ENCODE results near the gene ZNF487.
"Not testable (repeated sequence)": the region's sequence is repeated elsewhere in the genome, so short reads cannot be mapped to it uniquely, and the experiment has no call there.

Gene ZNF487

DNA sequence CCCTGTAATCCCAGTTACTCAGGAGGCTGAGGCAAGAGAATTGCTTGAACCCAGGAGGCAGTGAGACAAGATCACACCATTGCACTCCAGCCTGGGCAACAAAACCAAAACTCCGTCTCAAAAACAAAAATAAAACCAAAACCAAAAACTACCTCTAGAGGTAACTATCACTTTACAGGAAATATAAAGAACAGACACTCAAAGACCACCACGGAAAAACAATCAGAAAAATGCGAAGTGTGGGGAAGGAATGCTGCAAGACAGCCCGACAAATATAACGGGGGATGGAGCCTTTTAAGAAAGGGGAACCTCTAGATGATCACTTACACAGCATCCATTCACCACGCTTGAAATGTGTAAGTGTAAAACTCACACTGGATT is 32.2 kb upstream of the ZNF487 start:
- DNase-seq (ENCODE audit: low read depth) = no peak

DNA sequence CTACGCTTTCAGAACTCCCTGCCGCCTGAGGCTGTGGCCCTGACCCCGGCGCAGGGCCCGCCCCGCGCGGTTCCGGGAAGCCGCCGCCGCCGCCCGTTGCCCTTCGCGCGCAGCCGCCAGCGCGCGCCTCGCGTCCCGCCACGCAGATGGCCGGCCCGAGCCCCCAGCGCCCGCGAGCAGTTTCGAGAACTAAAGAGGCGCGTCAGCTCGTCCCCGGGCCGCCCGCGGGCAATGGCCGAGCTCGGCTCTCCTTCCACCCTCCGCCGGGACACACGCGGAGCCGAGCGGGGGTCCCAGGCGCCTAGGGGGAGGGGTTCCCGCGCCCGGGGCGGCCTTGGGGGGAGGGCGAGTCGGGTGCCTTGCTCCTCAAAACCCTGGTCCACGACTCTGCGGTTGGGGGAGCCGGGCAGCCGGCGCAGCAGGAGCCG is 29.7 kb upstream of the ZNF487 start:
- no peak for DNase-seq (ENCODE audit: low read depth)

DNA sequence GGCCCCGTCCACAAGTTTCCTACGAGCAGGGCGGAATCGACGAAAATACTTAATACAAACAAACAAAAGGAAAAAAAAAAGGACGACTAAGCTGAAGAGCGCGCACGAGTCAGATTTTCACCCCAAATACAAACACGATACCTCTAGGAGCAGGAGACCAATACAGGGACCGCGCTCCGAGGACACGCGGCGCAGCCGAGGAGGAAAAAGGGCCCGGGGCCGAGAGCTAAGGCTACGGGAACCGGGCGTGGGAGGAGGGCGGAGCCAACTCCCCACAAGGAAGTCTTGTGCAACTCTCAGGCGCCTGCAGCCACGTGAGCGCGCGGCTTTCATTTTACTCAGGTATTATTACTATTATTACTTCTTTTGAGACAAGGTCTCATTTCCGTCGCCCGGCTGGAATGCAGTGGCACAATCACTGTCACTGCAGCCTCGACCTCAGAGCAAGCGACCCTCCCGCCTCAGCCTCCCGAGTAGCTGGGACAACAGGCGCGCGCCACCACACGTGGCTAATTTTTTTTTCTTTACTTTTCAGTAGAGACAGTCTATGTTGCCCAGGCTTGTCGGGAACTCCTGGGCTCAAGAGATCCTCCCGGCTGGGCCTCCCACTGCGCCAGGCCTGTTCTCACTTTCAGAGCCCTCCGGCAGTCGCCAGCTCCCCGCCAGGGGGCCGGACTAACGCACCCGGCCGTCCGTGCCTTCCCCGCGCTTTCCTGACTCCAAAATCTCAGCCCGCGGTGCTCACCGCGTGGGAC is 29.2 kb upstream of the ZNF487 start:
- DNase-seq (ENCODE audit: low read depth) = peak; percentile 35

DNA sequence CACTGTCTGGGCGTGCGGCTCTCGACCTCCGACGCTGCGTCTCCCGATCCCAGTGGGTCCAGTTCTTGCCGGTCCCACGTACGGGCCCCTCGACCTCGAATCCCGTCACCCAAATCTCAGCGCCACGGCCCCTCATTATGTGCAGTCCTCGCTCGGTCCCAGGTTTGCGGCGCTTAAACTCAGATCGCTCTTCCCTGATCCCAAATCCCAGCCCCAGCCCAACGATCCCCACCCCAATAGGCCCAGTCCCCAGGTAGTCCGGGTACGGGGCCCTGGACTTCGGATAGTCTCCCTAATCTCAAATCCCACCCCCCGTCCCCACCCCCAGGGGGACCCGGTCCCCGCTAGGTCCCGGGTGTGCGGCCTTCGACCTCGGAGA is 28.6 kb upstream of the ZNF487 start:
- no peak for DNase-seq (ENCODE audit: low read depth)

DNA sequence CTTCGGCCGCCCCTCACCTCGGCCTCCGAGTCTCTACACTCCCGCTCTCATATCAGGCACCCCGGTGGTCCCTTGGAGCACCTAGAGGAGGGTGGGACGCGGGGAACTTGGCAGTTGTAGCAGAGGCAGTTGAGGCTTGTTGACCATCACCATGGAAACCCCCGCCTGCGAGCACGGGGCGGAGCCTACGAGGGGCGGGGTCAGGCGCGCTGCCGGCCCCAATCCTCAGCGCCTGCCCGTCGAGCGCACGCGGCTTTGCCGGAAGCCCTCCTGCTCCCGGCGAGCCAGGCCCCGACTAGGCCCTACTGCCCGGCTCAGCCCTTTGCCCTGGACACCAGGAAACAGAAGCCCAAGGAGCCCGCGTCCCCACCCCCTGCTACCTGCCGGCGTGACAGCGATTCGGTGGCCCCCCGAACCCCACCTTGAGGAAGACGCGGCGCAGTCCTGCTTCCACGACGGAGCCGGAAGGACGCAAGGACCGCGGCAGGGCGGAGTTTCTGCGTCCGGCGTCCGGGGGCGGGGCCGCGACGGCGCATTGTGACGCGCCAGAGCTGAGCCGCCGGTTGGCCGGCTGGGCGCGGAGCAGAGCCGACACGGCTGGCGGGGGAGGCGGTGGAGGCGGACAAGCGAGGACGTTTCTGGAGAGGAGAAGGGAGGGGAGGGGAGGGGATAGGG is 28.1 kb upstream of the ZNF487 start, which contains the start of gene HNRNPF:
TSS of gene HNRNPF (minus strand) at position 477 of the 675 bp plus-strand sequence. CDS start 21,302 bp downstream, outside the sequence.
- peak; percentile 77 for DNase-seq (ENCODE audit: low read depth)

DNA sequence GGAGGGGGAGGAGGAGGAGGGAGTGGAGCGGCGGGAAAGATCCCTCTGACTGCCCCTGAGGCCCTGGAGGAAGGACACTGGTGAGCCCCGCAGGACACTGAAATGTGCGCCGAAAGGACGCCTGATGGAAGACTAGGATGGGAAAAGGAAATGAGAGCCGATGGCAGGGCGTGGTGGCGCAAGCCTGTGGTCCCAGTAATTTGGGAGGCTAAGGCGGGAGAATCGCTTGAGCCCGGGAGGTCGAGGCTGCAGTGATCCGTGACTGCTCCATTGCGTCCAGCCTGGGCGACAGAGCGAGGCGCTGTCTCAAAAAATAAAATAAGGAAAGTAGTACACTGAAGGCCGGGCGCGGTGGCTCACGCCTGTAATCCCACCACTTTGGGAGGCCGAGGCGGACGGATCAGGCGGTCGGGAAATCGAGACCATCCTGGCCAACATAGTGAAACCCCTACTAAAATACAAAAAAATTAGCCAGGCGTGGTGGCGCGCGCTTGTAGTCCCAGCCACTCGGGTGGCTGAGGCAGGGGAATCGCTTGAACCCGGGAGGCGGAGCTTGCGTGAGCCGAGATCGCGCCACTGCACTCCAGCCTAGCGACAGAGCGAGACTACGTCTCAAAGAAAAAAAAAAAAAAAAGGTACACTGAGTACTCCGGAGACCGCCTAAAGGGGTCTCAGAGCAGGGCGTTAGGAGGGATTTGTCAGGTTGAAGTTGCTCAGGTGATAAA is 27.4 kb upstream of the ZNF487 start:
- no peak for DNase-seq (ENCODE audit: low read depth)

DNA sequence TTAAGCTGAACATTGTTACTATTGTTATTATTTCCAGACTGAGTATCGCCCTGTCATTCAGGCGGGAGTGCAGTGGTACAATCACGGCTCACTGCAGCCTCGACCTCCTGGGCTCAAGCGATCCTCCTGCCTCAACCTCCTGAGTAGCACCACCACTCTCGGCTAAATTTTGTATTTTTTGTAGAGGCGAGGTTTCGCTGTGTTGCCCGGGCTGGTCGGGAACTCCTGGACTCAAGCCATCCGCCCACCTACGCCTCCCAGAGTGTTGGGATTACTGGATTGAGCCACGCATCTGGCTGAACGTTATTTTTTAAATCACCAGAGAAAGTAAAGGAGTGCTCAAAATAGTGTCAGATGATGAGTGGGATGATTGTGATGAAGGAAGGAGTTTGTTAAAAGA is 26.6 kb upstream of the ZNF487 start:
- DNase-seq (ENCODE audit: low read depth) = no peak

DNA sequence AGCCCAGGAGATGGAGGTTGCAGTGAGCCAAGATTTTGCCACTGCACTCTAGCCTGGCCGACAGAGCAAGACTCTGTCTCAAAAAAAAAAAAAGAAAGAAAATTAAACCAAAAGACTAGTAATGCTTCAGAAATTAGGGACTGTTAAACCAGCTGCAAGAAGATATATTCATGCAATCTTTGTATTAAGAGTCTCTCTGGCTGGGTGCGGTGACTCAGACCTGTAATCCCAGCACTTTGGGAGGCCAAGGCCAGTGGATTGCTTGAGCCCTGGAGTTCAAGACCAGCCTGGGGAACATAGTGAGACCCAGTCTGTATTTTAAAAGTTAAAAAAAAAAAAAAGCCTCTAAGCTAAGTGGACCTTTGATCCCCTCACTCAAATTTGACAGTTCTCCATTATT is 25.4 kb upstream of the ZNF487 start:
- no peak for DNase-seq (ENCODE audit: low read depth)

DNA sequence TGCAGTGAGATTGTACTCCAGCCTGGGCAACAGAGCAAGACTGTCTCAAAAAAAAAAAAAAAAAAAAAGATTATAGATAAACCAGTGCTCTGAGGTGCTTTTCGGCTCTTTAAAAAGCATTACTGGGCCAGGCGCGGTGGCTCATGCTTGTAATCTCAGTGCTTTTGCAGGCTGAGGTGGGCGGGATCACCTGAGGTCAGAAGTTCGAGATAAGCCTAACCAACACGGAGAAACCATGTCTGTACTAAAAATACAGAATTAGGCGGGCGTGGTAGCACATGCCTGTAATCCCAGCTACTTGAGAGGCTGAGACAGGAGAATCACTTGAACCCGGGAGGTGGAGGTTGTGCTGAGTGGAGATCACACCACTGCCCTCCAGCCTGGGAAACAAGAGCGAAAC is 21.4 kb upstream of the ZNF487 start:
- no peak for DNase-seq (ENCODE audit: low read depth)

DNA sequence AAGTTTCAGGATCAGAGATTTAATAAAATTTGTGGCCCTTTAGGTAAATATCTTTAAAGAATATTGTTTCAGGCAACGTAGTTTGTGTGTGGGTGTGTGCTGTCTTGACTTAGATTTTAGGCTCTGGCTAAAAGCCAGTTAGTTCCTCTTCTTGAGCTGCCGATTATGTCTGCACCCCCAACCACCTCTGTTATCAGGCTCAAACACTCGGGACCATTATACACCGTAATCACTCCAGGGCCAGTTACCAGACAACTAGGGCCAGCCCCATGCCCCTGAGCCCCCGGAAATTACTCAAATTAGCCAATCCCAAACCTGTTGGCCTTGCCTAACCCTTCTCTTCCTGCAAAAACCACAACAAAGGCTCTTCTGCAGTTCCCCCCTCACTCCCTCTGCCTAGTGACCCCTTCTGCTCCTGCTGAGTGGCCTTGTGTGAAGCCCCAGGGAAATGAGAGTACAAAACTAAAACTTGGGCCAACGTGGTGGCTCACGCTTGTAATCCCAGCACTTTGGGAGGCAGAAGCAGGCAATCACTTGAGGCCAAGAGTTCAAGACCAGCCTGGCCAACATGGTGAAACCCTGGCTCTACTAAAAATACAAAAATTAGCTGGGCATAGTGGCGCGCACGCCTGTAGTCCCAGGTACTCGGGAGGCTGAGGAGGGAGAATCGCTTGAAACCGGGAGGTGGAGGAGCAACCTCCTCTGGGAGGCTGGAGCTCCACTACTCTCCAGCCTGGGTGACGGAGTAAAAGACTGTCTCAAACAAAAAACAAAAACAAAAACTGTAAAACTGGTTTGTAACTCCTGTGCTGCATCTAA is 18.8 kb upstream of the ZNF487 start:
- DNase-seq (ENCODE audit: low read depth) = no peak

DNA sequence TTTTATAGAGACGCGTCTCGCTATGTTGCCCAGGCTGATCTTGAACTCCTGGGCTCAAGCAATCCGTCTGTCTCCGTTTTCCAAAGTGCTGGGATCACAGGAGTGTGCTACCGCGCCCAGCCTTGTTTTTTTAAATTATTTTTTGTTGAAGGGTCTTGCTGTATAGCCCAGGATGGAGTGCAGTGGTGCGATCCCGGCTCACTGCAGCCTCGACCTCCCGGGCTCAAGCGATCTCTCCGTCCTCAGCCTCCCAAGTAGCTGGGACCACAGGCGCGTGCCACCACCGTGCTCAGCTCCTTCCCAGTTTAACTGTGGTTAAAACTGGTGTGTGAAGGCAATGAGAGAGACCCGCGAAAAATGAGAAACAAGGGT is 16.9 kb upstream of the ZNF487 start:
- DNase-seq (ENCODE audit: low read depth) = no peak

DNA sequence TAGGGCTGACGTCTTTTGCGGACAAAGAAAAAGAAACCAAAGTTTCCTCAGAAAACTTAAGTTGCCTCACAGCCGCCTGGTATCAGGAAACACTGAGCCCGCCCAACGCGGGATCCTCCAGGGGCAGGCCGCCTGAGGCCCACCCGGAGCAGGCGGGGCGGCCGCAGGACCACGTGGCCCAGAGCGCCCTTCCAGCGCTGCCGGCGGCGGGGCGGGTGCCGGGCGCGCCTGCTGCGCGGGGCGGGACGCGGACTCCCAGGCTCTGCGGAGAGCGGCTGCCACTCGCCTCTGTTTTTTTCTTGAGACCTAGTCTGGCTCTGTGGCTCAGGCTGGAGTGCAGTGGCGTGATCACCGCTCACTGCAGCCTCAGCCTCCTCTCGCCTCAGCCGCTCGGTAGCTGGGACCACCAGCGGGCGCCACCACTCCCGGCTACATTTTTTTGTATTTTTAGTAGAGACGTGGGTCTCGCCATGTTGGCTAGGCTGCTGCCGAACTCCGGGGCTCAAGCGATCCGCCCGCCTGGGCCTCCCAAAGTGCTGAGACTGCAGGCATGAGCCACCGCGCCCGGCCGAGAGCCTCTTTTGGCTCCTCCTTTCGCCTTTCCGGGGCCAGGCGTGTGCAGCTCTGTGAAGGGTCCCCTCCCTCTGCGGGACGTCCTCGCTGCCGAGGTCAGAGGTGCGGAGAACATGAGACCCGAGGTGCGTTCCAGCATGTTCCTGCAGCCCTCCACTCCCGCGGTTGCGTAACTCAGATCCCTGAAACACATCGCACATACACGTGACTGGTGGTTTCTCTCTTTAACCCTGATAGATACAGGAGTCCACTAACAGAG is 16.3 kb upstream of the ZNF487 start:
- DNase-seq (ENCODE audit: low read depth) = no peak

DNA sequence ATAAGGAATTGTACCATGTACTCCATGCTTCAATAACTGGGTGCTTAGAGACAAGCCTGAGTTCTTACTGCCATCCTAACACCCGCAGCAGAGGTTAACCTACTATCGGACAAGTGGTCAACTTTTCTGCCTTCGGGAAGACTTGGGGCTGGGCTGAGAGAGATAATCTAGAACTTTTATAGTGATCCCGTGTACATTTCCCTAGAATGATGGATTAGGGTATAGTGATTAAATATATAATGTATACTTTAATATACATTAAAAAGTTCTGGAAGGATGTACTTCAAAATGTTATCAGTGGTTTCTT is 15.8 kb upstream of the ZNF487 start:
- DNase-seq (ENCODE audit: low read depth) = no peak

DNA sequence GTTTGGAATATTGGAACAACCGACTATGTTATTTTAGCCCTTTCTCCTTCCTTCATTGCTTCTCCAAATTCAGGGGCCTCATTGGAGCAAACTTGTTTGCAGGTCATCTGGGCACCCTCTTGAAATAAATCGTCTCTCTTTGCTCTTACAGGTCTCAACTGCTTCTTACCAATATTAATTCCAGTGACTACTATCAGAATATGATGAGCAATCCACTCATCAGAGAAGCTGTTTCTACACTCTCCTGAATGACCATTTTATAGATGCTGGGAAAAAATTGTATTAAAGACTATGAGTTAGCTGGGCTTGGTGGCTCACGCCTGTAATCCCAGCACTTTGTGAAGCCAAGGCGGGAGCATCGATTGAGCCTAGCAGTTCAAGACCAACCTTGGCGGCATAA is 15.4 kb upstream of the ZNF487 start:
- no peak for DNase-seq (ENCODE audit: low read depth)

DNA sequence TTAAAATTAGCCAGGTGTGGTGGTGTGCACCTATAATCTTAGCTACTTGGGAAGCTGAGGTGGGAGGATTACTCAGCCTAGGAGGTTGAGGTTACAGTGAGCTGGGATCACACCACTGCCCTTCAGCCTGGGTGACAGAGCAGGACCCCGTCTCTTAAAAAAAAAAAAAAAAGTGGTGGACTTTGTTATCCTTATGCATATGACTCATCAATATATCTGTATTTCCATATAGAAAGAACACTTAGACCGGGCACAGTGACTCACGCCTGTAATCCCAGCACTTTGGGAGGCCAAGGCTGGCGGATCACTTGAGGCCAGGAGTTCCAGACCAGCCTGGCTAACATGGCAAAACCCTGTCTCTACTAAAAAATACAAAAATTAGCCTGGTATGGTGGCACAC is 15.0 kb upstream of the ZNF487 start:
- not testable (repeated sequence) for DNase-seq (ENCODE audit: low read depth)

DNA sequence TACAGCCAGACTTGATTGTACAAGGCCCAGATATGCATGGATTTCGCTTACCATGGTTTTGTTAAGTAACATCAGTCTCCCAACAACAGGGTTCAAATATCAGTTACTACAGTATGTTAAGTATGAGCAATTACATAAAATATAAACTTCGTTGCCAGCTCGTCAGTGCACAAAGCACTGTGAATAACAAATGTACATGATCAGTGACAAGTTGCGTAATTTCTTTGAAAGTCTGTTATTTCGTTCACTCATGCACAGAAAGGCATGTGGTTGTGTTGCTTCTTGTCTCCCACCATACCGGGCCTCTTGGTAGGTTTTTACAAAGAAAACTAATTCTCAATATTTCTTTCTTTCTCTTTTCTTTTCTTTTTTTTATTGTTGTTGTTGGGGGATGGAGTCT is 12.5 kb upstream of the ZNF487 start:
- DNase-seq (ENCODE audit: low read depth) = no peak

DNA sequence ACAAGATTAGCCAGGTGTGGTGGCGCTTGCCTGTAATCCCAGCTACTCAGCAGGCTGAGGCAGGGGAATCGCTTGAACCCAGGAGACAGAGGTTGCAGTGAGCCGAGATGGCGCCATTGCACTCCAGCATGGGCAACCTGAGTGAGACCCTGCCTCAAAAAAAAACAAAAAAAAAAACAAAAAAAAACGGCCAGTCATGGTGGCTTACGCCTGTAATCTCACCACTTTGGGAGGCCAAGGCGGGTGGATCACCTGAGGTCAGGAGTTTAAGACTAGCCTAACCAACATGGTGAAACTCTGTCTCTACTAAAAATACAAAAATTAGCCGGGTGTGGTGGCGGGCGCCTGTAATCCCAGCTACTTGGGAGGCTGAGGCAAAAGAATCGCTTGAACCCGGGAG is 10.4 kb upstream of the ZNF487 start:
- not testable (repeated sequence) for DNase-seq (ENCODE audit: low read depth)

DNA sequence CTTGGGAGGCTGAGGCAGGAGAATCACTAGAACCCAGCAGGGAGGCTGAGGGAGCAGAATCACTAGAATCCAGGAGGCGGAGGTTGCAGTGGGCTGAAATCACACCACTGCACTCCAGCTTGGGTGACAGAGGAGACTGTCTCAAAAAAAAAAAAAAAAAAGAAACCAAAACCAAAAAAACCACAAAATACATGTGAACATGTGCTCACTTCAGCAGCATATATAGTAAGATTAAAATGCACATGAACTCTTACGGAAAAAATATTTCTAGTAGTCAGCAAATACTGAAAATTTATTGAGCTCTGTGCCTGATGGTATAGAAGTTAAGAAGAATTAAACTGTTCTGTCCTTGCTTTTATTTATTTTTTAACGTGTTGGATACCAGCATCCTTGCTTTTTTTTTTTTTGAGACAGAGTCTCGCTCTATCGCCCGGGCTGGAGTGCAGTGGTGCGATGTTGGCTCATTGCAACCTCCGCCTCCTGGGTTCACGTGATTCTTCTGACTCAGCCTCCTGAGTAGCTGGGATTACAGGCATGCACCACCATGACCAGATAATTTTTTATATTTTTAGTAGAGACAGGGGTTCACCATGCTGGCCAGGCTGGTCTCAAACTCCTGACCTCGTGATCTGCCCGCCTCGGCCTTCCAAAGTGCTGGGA is 9.6 kb upstream of the ZNF487 start:
- DNase-seq (ENCODE audit: low read depth) = no peak

DNA sequence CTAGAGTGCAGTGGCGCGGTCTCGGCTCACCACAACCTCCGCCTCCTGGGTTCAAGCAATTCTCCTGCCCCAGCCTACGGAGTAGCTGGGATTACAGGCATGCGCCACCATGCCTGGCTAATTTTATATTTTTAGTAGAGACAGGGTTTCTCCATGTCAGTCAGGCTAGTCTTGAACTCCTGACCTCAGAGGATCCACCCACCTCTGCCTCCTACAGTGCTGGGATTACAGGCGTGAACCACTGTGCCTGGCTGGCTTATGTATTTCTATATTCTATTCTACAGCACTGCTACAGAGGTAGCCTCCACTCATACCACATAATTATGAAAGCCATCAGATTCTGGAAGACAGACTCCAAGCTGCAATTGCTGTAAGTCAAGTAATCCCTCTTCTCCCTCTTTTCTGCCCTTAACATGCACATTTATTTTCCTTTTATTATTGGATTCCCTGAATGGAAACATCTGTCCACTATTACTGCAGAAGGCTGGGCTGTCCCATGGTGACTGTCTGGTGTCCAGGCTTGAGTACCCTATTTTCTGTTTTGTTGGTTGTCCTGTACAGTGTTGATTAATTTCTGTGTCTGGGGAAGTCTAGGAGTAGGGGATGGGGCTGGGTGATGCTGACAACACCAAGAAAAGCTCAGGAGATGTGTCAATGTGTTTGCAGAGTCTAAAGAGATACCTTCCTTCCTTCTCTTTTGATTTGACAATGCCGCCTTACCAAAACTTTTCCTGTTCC is 5.8 kb upstream of the ZNF487 start:
- DNase-seq (ENCODE audit: low read depth) = no peak

DNA sequence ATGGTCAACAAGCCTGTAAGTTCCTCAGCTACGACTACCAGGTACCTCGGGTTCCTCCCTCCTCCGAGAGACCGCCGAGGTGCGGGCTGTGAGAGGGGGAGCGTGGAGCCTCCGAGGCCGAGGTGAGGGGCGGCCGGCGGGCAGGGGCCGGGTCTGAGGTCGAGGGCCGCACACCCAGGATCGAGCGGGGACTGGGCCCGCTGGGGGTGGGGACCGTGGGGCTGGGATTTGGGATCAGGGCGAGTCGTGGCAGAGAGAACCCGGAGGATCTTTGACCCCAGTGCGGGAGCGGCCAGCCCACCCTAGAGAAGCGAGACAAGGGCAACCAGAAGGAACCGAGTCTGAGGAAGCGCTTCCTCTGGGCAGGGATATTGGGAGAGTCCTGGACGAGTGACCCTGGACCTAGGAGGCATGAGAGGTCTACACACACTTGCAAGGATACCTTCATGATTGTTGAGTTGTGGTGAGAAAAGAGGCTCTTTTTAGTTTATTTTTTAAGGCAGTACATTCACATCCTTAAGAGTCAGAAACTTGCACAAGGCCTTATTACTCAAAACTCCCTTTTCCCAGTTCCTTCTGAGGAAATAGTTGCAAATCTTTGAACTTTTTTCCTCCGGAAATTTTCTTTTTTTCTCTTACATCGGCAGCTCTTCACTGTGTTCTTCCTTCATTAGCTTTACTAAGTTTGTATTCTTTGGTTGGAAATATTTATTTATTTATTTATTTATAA is 395 bp downstream of the ZNF487 start:
- DNase-seq (ENCODE audit: low read depth) = no peak

Data from GM04503 (cell line).